ELF-1 (cell line): ENCODE data around the gene LGALSL.

ENCODE experiments used
- DNase-seq: peaks from one replicate; pipeline ENCODE4 v3.0.0-alpha.2; 2016; ENCODE audit warnings: low read depth, low spot score

Gene LGALSL

GRCh38 chr2:64470766-64471295 is 16.9 kb downstream of the LGALSL start:
- DNase-seq, result peak; percentile 33

- DNase-seq, result no peak
Measured at GRCh38 chr2:64471600-64471999, 17.6 kb downstream of the LGALSL start.

- no peak for DNase-seq
Measured at GRCh38 chr2:64472881-64473280, 18.9 kb downstream of the LGALSL start.

DNA sequence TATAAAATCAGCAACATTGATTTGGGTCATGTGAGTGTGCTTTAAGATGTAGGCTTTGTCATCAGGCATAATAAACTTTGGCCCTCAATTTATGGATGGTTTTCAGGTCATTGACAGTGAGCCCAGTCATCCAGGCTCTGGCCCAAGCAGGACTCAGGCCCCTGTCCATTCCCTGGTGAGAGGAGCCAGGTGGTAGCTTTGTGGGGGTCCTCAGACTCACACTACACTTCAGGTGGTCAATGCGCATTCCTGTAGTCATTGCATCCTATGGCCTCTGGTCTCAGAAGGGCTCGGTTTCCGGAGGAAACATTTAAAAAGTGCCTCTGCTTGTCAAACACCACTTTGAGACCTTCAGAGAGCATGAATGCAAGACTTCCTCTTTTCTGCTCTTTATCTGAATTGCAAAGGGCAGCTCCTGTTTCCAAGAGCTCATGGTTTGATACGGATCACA is 20.2 kb downstream of the LGALSL start:
- DNase-seq, result no peak

DNA sequence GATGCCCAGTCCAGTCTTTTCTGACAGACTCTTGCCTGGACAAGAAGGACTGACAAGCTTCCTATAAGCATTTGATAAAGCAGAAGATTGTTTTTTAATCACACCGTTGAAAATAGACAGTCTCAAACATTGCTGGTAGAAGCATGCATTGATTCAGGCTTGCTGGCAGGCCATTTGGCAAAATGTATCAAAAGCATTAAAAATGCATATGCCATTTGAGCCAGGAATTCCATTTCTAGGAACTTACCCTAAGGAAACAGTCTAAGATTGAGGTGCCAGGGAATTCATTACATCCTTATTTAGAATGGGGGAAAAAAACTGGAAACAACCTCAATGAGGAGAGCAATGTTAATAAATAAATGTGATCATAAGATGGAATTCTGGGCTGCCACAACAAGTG is 20.7 kb downstream of the LGALSL start:
- no peak for DNase-seq

- DNase-seq, result no peak
Measured at GRCh38 chr2:64477037-64477436, 23.1 kb downstream of the LGALSL start.

GRCh38 chr2:64477979-64478378 is 24.0 kb downstream of the LGALSL start:
- DNase-seq, result no peak

DNA sequence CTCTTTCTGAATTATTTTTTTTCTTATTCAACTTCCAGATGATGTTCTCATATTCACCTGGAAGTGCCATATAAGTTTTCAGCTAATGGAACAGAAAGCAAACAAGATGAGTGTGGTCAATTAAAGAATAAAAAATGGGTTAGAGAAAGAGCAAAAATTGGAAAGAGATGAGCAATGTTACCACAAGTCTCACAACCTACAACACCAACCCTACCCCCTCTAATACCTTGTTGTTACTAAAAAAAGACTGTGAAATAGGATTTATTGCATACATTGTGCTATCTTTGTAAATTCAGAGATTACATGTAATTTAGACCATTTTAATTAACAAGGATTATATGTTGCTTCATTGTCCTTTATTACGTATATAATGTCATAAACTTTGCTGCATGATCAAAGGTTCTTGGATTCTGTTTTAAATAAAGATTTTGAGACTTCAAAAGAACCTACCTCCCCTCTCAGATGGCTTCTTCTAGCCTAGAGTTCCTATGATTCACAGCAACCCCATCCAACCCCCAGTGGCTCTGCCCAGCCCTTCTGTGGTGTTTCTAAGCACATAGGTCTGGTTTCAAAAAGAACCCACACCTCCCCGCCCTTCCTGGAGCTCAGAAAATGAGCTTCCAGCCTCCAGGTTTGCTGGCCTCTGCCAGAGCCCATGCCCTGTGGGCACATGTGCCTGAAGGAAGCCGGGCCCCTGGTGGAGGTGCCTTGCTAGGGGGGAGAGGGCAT is 24.7 kb downstream of the LGALSL start:
- DNase-seq, result no peak

- no peak for DNase-seq
Measured at GRCh38 chr2:64479259-64480117, 25.5 kb downstream of the LGALSL start.

DNA sequence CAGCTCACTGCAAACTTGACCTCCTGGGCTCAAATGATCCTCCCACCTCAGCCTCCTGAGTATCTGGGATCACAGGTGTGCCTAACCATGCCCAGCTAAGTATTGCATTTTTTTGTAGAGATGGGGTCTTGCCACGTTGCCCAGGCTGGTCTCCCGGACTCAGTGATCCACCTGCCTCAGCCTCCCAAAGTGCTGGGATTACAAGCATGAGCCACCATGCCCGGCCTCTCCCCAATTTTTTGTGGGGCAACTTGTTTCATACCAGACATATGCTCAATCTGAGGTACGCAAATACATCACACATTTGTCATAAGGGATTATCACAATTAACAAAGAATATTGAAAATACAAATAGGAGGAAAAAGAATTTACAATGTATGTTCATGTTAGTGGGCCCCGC is 27.7 kb downstream of the LGALSL start:
- no peak for DNase-seq

- no peak for DNase-seq
Measured at GRCh38 chr2:64482243-64482642, 28.3 kb downstream of the LGALSL start.

- DNase-seq, result peak; percentile 53
Measured at GRCh38 chr2:64482765-64483504, 29.0 kb downstream of the LGALSL start.

GRCh38 chr2:64485331-64485730 is 31.4 kb downstream of the LGALSL start:
- no peak for DNase-seq

- DNase-seq, result no peak
Measured at GRCh38 chr2:64485961-64486360, 32.0 kb downstream of the LGALSL start.

DNA sequence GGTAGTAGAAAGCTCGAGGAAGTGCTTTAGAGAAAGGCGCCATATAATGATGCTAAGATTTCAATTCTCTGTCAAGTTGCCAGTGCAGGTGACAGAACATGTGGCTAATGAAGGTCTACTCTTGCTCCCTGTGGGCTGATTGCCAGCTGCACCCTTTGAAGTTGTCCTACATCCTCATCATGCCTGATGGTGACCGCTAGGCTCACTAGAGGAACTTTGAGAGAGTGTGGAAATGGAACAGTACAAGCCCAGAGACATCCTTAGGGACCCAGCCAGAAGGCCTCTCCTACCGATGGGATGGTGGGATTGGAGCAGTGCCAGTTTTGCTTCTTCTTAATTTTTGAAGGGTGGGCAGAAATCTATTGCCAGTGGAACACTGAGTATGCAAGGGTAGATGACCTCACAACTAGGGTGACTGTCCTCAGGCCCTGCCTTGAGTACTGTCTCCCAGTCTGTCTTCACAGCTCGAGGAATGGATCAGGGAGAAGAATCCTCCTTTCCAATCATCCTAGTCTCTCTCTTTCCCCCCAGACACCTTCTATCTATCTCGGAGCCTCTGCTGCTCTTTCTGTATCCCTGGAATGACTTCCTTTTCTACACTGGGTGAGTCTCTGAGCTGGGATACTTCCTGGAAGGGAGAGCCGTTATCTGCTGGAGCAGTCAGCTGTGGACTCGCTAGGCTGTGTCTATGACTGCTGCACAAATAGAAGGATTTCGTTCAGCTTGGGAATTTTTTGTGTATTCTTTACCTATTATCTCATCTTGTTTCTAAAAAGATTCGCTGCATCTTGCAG is 33.5 kb downstream of the LGALSL start:
- DNase-seq, result no peak

- DNase-seq, result peak; percentile 83
Measured at GRCh38 chr2:64488050-64488974, 34.4 kb downstream of the LGALSL start.

- DNase-seq, result no peak
Measured at GRCh38 chr2:64489081-64489751, 35.3 kb downstream of the LGALSL start.

DNA sequence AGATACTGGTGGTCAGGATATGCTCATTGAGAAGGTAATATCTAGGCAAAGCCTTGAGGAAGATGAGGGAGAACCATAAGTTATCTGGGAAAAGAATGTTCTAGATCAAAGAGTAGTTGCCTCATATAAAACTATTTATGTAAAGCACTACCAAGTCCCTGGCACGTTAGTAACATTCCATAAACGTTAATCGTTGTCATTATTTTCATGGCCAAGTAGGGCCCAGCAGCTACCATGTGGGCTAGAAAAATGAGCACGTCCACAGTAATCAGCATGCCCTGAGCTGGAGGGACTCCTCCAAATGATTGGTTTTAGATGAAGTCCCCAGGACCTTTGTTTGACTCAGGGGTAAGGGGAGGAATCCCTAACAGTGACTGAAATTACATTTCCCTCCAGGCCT is 37.5 kb downstream of the LGALSL start:
- no peak for DNase-seq

DNA sequence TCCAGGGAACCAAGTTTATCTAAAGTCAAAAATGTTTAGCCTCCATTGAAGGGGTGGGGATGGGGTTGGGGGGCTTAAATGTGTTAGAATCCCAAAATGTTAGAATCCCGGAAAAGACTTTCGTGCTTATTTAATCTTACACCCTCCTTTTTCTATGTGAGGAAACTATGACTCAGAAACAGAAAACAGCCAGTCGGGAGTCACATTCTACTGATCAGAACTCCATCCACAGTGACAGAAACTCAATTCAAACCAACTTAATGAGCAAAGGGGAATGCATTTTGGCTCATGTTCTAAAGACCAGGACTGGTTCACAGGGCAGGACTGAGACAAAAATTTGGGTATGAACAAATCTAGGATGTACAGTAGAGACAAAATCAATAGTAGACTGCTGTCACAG is 38.3 kb downstream of the LGALSL start:
- no peak for DNase-seq
